Endothelial cell of hepatic sinusoid (primary cell): ENCODE measurements around the gene ABLIM2.

ENCODE experiments used
- in situ Hi-C: cut with HindIII; loops from 2 replicates; pipeline ENCODE4 v1.10.0; 2017; ENCODE audit warnings: low sequenced_read_pairs

Gene ABLIM2

DNA sequence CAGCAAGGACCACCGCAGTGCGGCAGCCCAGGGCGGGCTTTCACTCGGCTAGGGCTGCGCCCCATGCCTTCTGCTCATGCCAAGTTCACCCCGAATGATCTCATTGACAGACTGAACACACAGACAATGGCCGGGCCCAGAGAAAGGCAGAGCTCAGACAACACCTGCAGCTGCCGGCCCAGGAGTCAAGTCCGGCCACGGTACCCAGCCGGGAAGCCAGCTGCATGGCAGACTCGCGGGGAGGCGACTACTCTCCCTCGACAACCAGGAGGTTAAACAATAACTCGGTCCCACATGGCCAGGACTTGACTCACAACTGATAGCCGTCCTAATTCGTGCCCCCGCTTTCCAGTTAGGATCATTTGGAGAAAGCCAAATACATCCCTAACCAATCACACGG lies 50.4 kb downstream of the ABLIM2 start:
- in situ Hi-C loops = no loop called here

DNA sequence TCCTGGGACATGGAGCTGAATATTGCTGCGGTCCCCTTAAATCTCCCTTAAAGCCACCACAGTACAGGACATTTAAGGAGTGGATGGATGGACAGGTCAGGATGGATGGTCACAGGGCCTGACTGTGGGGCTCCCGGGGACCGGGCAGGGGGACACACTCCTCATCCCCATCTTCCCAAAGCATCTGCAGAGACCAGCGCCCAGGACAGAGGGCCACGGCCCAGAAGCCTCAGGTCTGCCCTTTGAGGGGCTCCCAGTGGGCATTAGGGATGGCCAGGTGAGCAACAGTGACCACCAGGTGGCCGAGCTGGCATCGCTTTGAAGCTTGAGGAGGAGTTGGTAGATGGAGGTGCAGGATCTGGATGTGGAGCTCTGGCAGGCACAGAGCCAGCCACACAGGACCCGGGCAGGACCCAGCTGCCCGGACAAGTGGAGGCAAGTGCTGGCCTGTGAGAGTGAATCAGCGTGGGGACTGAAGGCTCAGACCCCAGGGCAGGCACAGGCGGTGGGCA lies 51.4 kb downstream of the ABLIM2 start:
- in situ Hi-C loops = no loop called here

GRCh38 chr4:8106451-8107025 lies 52.1 kb downstream of the ABLIM2 start:
- in situ Hi-C loops = no loop called here

DNA sequence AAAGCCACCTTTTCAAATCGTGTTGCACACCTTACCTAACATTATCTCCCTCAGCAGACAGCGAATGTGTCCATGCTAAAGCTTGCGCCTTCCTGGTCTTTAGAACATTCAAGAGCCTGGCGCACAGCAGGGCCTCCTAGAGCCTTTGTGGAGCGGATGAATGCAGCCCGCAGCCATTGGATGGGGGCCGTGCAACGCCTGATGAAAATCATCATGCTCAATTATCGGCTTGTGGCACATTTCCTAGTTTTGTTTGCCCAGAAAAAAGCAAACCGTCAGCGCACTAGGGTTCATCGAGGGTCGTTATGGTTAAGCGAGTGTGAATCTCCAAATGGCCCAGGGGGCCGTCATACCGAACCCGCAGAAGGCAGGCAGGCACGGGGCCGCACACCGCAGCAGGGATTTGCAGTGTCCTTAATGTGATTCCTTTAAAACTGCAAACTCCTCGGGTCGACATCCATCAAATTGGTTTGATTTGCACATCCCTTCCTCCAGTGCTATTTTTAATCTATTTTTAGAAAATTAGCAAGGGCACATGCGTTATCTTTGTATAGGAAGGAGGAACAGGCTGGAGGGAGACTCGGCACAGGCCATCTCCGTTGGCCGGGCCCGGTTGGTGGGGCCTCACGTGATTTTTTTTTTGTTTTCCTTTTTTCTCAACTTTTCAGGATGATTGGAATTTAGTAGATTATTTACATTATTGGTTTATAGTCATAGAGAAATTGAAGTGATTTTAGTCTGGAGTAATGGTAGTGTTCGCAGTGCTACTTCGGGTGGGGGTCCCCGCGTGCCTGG lies 53.1 kb downstream of the ABLIM2 start:
- in situ Hi-C loops = no loop called here

DNA sequence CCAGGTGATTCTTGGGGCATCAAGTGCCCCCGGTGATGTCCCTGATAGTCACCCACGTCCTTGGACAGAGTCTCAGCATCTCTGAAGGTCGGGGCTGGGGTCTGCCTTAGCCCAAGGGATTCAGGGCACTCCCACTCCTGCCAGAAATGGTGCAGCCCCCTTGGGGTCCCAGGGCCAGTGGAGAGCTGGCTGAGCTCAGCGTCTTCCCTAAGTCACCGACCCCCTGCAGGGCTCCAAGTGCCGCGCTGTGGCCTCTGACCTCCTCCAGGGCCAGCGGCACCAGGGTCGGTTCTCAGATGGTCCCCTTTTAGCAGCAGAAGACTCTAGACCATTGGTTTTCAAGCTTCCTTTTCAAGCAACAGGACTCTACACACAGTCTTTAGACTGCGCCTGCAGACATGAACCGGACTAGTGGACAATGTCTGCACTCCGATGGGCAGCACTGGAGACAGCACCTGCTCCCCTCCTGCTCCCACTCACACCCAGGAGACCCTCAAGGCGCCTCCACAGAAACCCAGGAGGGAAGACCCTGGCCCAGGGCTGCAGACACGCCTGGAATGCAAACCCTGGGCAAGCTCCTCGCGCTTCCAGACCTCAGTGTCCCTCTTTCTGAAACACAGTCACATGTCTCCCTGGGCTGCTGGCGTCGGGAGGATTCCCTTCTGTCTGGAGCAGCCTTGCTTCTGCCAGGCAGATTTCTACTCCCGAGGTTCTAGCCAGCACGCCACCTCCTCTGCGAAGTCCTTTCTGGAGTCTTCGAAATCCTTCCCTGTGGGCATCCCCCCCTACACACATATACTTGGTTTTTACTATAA lies 53.9 kb downstream of the ABLIM2 start:
- in situ Hi-C loops = no loop called here

DNA sequence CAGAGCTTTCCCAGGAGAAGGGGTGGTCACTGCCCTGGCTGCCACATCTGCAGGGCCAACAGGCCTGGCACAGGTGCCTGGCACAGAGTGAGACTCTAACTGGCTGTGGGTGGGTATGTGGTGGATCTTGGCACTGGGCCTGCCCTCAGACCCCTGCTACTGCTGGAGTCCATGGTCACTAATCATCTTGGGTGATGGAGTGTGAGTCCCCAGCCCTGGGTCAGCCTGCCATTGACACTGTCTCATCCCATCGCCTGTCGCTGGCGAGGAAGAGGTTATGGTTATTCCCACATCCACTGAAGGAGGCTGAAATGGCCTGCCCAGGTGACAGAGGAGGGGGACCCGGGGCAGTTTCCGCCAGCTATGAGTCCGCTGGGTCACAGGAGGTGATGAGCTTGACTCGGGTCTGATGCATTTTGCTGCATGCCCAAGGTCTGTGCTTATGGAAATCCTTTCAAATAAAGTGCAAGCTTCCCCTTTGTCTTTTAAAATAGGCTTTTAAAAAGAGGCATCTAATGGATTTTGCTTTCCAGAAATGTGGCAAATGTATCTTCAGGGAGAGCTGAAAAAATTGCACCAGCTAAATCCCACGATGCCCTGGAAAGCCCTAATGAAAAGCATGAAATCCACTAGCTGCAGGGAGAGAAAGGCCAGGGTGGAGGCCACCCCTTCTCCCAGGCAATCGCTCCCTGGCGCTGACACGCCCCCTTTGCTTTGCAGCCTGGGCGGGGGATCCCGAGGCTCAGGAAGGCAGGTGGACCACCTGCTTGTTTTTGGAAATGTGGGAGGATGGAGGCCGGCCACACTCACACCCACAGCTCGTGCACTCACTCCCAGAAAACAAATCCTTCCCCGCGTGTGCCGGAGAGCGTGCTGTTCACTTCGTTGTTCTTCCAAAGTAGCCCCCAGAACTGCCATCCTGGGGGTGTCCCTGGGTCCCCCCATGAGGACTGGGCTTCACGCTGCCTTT lies 54.9 kb downstream of the ABLIM2 start:
- in situ Hi-C loops = no loop called here

DNA sequence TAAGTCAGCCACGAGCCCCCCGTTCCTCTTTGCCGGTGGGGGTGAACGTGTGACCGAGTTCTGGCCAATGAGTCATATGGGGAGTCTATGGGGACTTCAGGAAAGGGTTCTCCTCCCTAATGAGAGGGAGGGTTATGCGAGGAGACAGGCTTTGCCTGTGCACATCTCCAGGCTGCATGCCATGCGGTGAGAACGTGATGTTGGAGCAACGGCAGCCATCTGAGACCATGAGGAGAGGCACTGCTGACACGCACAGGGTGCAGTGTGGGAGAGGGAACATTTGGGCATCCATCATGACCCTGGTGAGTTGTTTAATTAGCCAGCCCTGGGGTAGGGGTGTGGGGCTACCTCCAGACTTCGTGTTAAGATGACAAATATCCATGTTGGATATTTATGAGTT lies 55.8 kb downstream of the ABLIM2 start:
- in situ Hi-C loops = no loop called here

GRCh38 chr4:8102076-8102355 lies 56.6 kb downstream of the ABLIM2 start:
- in situ Hi-C loops = no loop called here

- in situ Hi-C loops = no loop called here
Observed at GRCh38 chr4:8101213-8102075, 57.2 kb downstream of the ABLIM2 start.

DNA sequence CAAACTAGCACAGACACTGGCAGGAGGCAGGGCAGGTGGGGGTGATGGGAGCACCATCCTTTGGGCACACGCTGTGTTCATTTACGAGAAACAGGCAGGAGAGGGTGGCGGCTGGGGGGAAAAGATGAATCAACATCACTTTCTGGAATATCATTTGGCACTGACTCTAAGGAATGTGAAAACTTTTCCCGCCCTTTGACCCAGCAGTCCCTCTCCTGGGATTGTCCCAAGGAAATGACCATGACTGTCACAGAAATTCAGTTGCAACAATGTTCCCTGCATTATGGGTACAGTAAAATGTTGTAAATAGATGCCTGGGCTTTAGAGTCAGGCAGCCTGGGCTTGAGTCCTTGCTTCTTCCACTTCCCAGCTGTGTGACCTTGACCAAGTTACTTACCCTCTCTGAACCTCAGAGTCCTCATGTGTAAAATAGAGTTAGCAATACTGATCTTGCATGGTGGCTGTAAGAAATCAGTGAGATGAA lies 58.6 kb downstream of the ABLIM2 start:
- in situ Hi-C loops = loop anchor here (5.0 kb wide), 1 partner anchor 93 kb away; no protein-coding TSS in a partner anchor

DNA sequence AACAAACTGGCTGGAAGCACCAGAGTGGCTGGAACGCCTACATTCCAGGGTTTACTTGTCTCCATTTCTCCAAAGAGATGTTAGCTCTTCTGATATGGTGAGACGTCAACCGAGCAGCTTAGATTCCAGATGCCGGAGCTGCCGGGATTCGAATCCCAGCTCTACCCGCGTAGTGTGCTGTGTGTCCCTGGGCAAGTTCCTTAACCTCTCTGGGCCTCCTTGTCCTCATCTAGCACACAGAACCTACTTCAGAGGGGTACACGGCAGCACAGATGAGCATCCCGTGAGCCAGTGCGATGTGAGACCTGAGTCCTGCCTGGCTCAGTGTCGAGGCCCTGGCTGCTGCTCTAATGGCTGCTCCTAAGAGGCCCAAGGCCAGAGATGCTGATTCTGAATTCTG lies 60.1 kb downstream of the ABLIM2 start:
- in situ Hi-C loops = loop anchor here (5.0 kb wide), 1 partner anchor 91 kb away; no protein-coding TSS in a partner anchor

DNA sequence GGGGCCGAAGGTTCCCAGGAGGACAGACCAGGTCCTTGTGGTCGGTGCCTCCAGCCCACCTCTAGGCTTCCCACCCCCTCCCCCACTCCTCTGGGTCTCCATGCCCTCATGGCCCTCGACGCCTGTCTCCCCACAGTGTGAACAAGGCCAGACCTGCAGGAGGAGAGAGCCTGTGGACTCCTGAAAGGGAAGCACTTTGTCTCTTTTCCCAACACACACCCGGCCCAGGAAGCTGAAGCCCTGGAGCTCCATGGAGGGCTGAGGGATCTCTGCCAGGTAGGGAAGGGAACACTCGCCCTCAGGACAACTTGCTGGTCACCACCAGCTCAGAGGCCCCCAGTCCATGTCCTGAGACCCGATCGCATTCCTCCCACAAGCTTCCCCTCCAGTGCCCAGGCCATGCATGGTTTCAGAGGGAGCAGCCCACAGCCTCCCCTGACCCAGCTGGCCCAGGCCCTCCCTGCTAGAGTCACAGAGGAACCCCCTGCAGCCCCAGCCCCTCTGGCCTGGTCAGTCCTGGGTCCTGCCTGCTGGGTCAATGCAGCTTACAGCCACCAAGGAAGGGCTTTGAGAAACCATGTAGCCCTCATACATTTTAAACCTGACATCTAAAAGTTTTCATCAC lies 60.8 kb downstream of the ABLIM2 start:
- in situ Hi-C loops = loop anchor here (5.0 kb wide), 1 partner anchor 91 kb away; no protein-coding TSS in a partner anchor

GRCh38 chr4:8097141-8097541 lies 61.5 kb downstream of the ABLIM2 start:
- in situ Hi-C loops = loop anchor here (5.0 kb wide), 1 partner anchor 90 kb away; no protein-coding TSS in a partner anchor

GRCh38 chr4:8096690-8097061 lies 61.9 kb downstream of the ABLIM2 start:
- in situ Hi-C loops = loop anchor here (5.0 kb wide), 1 partner anchor 89 kb away; no protein-coding TSS in a partner anchor

DNA sequence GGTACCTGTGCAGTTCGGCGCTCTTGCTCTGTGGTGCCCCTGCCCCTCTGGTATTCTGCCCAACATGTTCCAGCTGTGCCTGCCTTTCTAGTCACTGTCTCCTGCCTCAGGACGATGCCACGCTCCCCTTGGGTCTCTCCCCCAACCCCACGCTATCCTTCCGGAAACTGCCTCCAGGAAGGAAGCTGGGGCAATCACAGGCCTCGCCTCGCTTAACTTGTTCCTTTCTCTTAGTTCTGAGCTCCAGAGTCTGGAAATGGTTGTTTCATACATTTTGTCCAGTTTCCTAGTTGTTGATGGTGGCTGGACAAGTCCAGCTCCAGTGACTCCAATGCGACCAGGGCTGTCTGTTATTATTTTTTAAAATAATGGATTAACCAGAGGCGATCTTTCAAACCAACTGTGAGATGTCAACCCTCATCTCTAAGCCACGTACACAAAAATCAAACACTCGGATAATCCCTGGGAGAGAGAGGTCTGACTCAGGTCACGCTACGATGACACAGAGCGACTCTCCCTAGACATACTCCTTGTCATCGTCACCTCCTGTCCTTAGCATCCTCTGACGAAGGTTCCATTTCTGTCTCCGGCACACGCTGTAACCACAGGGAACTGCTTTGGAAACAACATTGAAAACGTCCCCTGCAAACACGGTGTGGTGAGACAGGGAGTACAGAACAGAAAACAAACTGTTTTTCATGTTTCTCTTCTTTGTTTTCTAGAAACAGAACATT lies 62.5 kb downstream of the ABLIM2 start:
- in situ Hi-C loops = loop anchor here (5.0 kb wide), 1 partner anchor 89 kb away; no protein-coding TSS in a partner anchor

- in situ Hi-C loops = no loop called here
Observed at GRCh38 chr4:8093587-8094274, 64.9 kb downstream of the ABLIM2 start.

DNA sequence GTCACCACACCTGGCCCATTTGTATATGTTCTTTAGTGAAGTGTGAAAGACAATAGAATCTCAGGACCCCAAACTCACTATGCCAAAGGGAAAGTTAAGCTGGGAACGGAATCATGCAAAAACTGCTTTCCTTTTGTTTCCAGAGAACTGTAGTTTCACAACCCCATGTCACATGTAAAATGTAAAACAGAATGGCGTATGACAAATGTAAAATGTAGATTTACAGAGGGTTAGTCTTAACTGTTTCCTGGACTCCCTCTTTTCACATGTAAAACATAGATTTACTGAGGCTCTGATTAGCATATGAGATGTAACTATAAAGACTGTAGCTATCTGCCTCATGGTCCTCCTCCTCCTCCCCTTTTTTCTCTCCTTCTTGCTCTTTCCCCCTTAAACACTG lies 66.3 kb downstream of the ABLIM2 start:
- in situ Hi-C loops = no loop called here
